ENCODE measurements around the gene OR4F15. TPM values are rescaled to one million over a fixed set of nuclear protein-coding genes. Genes with fewer than 3 reads are reported as not detected.

Gene OR4F15
- total RNA-seq, 2 experiments from 2014 or later: not detected

DNA sequence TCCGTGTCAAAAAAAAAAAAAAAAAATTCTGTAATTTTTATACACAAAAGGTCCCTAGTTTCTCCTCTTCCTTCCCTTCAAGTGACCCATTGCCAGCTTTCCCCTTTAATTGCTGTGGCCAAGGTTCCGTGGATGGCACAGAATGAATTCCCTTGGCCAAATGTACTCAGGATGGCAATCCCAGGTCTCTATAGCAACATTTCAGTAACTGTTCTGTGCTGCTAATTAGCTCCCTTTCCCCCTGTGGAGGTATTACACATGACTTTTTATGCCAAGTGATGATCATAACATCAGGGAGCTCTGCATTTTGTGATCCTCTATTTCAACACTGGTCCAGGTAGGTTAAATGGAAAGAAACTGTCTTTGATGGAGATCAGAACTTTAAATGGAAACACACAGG lies 8.8 kb upstream of the OR4F15 start, which contains the start of gene OR4F6:
TSS of gene OR4F6 (plus strand) at position 301 of the 400 bp plus-strand sequence. CDS start 2,211 bp downstream, outside the sequence.
- ChIA-PET CTCF (no interaction called here), POLR2A (no interaction called here)
- no peak within 1 kb of the TSS for H3K4me3 ChIP-seq (ENCODE audit: low read length)
- Mint-ChIP-seq H3K4me3 (no peak within 1 kb of the TSS), H3K27ac (no peak within 1 kb of the TSS), H3K36me3 (ENCODE audit: low read depth) (no peaks in the 10 kb centered on the region), H3K9me3 (no peaks in the 10 kb centered on the region), H3K27me3 (peaks cover 42% of the 10 kb centered on the region), H3K4me1 (ENCODE audit: low read depth) (no peaks in the 10 kb centered on the region)
- intact Hi-C loops (cut with DNase I, micrococcal nuclease): no loop called here
- peaks cover 0 to 4% of the 10 kb centered on the region in 2 experiments for H3K27me3 ChIP-seq (ENCODE audit: control insufficient read depth in 1 of 2, insufficient read depth in 2 of 2, low read length in 2 of 2)
- no peaks in the 10 kb centered on the region for H3K4me1 ChIP-seq (ENCODE audit: insufficient read depth, low read length)
- TF ChIP-seq, protein P1, sequence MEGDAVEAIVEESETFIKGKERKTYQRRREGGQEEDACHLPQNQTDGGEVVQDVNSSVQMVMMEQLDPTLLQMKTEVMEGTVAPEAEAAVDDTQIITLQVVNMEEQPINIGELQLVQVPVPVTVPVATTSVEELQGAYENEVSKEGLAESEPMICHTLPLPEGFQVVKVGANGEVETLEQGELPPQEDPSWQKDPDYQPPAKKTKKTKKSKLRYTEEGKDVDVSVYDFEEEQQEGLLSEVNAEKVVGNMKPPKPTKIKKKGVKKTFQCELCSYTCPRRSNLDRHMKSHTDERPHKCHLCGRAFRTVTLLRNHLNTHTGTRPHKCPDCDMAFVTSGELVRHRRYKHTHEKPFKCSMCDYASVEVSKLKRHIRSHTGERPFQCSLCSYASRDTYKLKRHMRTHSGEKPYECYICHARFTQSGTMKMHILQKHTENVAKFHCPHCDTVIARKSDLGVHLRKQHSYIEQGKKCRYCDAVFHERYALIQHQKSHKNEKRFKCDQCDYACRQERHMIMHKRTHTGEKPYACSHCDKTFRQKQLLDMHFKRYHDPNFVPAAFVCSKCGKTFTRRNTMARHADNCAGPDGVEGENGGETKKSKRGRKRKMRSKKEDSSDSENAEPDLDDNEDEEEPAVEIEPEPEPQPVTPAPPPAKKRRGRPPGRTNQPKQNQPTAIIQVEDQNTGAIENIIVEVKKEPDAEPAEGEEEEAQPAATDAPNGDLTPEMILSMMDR (IDR thresholded peaks at IDR 0.05): no peak
- H3K36me3 ChIP-seq (ENCODE audit: insufficient read depth, low read length): no peaks in the 10 kb centered on the region
- no peak within 1 kb of the TSS for H3K27ac ChIP-seq (ENCODE audit: low read depth in 1 of 2, low read length in 2 of 2)
- no peak for ATAC-seq (ENCODE audit: poor library complexity)
- H3K9me3 ChIP-seq (ENCODE audit: control insufficient read depth in 1 of 2, insufficient read depth in 1 of 2, low read length in 2 of 2): no peaks in the 10 kb centered on the region
- DNase-seq: no peak

DNA sequence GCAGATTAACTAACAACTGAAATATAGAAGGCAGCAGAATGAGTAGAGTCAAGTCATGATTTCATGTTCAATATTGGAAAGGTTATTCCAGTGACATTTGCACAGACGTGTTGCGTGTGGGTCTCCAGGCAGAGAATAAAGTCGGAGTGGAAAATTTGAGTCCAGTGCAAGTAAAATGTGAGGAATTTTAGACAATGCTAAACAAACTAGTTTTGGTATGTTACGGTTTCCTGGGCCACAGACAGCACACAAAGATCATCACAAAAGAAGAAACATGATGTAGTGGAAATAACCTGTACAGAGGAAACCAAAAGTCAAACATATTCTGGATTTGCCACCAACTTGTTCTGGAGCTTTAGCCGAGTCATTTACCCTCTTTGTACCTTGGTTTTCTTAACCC lies 8.3 kb upstream of the OR4F15 start:
- Mint-ChIP-seq H3K27ac (no peak overlapping the region), H3K27me3 (peaks cover 39% of the 10 kb centered on the region)
- no peak for ATAC-seq (ENCODE audit: poor library complexity)

DNA sequence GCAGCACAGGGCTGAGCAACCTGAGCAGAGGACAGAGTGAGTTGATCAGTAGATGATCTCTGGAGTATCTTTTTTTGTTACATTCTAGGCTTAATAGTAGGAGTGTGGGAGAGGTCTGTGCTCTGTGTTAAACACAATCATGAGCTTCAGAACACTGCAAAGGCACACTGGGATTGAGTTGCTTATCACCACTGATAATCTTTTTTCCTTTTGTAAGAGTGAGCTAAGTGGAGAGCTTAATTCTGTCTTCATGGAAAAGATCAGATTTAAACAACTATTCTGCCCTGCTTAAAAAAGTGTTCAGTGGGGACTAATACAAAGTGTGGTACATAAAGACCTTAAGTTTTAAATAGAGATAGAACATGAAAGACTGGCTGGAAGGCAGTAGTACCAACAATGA lies 7.6 kb upstream of the OR4F15 start:
- H3K4me1 ChIP-seq (ENCODE audit: insufficient read depth, low read length): no peaks in the 10 kb centered on the region
- no peak for DNase-seq
- H3K27me3 ChIP-seq (ENCODE audit: control insufficient read depth in 1 of 2, insufficient read depth in 2 of 2, low read length in 2 of 2): peaks cover 3 to 4% of the 10 kb centered on the region in 2 experiments
- H3K9me3 ChIP-seq (ENCODE audit: control insufficient read depth in 1 of 2, insufficient read depth in 1 of 2, low read length in 2 of 2): no peaks in the 10 kb centered on the region
- TF ChIP-seq, protein P1 (IDR thresholded peaks at IDR 0.05): no peak
- ATAC-seq (ENCODE audit: poor library complexity): no peak
- no peak overlapping the region for H3K4me3 ChIP-seq (ENCODE audit: low read length)
- Mint-ChIP-seq H3K36me3 (ENCODE audit: low read depth) (no peaks in the 10 kb centered on the region), H3K4me1 (ENCODE audit: low read depth) (no peaks in the 10 kb centered on the region), H3K27ac (no peak overlapping the region), H3K27me3 (peaks cover 40% of the 10 kb centered on the region), H3K4me3 (no peak overlapping the region), H3K9me3 (no peaks in the 10 kb centered on the region)
- H3K36me3 ChIP-seq (ENCODE audit: insufficient read depth, low read length): no peaks in the 10 kb centered on the region
- H3K27ac ChIP-seq (ENCODE audit: low read depth in 1 of 2, low read length in 2 of 2): no peak overlapping the region
- ChIA-PET POLR2A (no interaction called here), CTCF (no interaction called here)
- intact Hi-C loops (cut with DNase I, micrococcal nuclease): no loop called here

More for the DNA sequence above, 8.3 kb upstream of the OR4F15 start:
- no peak overlapping the region for H3K27ac ChIP-seq (ENCODE audit: low read depth in 1 of 2, low read length in 2 of 2)
- ChIA-PET POLR2A (no interaction called here), CTCF (no interaction called here)
- intact Hi-C loops (cut with DNase I, micrococcal nuclease): no loop called here
- H3K4me3 Mint-ChIP-seq: no peak overlapping the region
- no peaks in the 10 kb centered on the region for H3K4me1 ChIP-seq (ENCODE audit: insufficient read depth, low read length)
- peaks cover 0 to 4% of the 10 kb centered on the region in 2 experiments for H3K27me3 ChIP-seq (ENCODE audit: control insufficient read depth in 1 of 2, insufficient read depth in 2 of 2, low read length in 2 of 2)
- no peaks in the 10 kb centered on the region for H3K9me3 ChIP-seq (ENCODE audit: control insufficient read depth in 1 of 2, insufficient read depth in 1 of 2, low read length in 2 of 2)
- no peak for DNase-seq
- no peaks in the 10 kb centered on the region for H3K36me3 Mint-ChIP-seq (ENCODE audit: low read depth)
- TF ChIP-seq, protein P1 (IDR thresholded peaks at IDR 0.05): no peak
- no peaks in the 10 kb centered on the region for H3K9me3 Mint-ChIP-seq
- no peak overlapping the region for H3K4me3 ChIP-seq (ENCODE audit: low read length)
- H3K4me1 Mint-ChIP-seq (ENCODE audit: low read depth): no peaks in the 10 kb centered on the region
- H3K36me3 ChIP-seq (ENCODE audit: insufficient read depth, low read length): no peaks in the 10 kb centered on the region
